Mesothelial cell of epicardium (in vitro differentiated cells): Measurements from ENCODE around the gene SEMA5A. TPM values are rescaled to one million over a fixed set of nuclear protein-coding genes. Genes with fewer than 3 reads are reported as not detected.

Experiments used
- DNase-seq, 2 experiments: peaks; one replicate each; pipeline ENCODE4 v3.0.0; 2021; ENCODE audit warnings: low spot score in 2 of 2; ENCODE audit not compliant: unreplicated experiment in 2 of 2
- H3K27ac Mint-ChIP-seq: 2 replicates; pipeline ENCODE4 v1.8.0; 2021; ENCODE audit warnings: mixed read lengths
- H3K27me3 Mint-ChIP-seq: 2 replicates; pipeline ENCODE4 v1.8.0; 2021; ENCODE audit warnings: low read depth, mixed read lengths
- H3K36me3 Mint-ChIP-seq: 2 replicates; pipeline ENCODE4 v1.8.0; 2021; ENCODE audit warnings: mixed read lengths
- H3K4me1 Mint-ChIP-seq: 2 replicates; pipeline ENCODE4 v1.8.0; 2021; ENCODE audit warnings: mixed read lengths
- H3K4me3 Mint-ChIP-seq: 2 replicates; pipeline ENCODE4 v1.8.0; 2021; ENCODE audit warnings: mild to moderate bottlenecking, moderate library complexity, mixed read lengths
- H3K9me3 Mint-ChIP-seq: 2 replicates; pipeline ENCODE4 v1.8.0; 2021; ENCODE audit warnings: mixed read lengths
- total RNA-seq: library from RNA; stranded (reverse); gene quantifications from 3 replicates; pipeline ENCODE4 v1.2.1, GENCODE V29; 2021
- TF ChIP-seq, protein P1 (sequence below): fragments of 200-600 bp; sonication (generic); IDR thresholded peaks from one replicate; pipeline ENCODE4 v1.5.0; 2021; ENCODE audit warnings: antibody characterized with exemption; ENCODE audit not compliant: unreplicated experiment

The SEMA5A gene
- total RNA-seq, 1 donor from 2014 or later = 26.7 TPM

DNA sequence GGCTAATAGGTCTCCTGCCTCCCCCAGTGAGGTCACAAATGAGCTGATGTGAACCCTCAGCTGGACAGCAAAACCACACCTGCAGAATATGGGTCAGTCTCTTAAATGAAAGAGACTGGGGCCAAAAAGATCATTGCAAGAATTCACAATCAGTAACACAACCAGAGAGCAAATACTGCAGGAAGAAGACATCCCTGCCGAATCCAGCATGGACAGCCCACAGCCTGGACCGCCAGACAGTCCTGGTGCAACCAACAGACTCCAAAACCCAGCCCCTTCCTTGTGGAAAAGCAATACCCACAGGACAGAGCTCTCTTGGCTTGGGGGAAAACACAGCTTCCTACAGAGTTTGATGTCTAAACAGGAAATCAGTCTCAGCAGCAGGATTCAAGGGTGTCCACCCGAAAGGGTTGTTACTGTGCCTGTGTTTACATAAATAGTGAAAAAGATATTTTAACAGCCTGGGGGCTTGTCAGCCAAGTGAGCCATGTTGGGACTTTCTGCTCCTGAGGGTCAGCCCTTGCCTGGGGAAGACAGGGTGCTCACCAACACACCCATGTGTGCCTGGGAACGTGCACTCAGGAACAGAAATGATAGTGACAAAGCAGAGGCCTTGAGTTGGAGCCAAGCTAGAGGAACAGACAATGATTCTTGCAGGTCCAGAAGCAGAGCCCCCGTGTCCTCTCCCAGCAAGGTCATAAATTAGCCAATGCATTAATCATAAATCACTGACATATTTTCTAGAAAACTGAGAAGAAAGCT is 106.2 kb downstream of the SEMA5A start:
- H3K27ac Mint-ChIP-seq = peak overlapping the region; percentile 39
- peaks cover 6% of the 10 kb centered on the region for H3K9me3 Mint-ChIP-seq
- DNase-seq = no peak
- H3K4me3 Mint-ChIP-seq = no peak overlapping the region
- peaks cover 27% of the 10 kb centered on the region for H3K4me1 Mint-ChIP-seq
- H3K36me3 Mint-ChIP-seq = peaks cover under 1% of the 10 kb centered on the region
- no peaks in the 10 kb centered on the region for H3K27me3 Mint-ChIP-seq
- TF ChIP-seq, protein P1, sequence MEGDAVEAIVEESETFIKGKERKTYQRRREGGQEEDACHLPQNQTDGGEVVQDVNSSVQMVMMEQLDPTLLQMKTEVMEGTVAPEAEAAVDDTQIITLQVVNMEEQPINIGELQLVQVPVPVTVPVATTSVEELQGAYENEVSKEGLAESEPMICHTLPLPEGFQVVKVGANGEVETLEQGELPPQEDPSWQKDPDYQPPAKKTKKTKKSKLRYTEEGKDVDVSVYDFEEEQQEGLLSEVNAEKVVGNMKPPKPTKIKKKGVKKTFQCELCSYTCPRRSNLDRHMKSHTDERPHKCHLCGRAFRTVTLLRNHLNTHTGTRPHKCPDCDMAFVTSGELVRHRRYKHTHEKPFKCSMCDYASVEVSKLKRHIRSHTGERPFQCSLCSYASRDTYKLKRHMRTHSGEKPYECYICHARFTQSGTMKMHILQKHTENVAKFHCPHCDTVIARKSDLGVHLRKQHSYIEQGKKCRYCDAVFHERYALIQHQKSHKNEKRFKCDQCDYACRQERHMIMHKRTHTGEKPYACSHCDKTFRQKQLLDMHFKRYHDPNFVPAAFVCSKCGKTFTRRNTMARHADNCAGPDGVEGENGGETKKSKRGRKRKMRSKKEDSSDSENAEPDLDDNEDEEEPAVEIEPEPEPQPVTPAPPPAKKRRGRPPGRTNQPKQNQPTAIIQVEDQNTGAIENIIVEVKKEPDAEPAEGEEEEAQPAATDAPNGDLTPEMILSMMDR = no peak

- no peak overlapping the region for H3K4me3 Mint-ChIP-seq
- TF ChIP-seq, protein P1 = no peak
- no peak for DNase-seq
- H3K27me3 Mint-ChIP-seq = no peaks in the 10 kb centered on the region
- H3K27ac Mint-ChIP-seq = no peak overlapping the region
- H3K4me1 Mint-ChIP-seq = peaks cover 27% of the 10 kb centered on the region
- H3K9me3 Mint-ChIP-seq = no peaks in the 10 kb centered on the region
- H3K36me3 Mint-ChIP-seq = no peaks in the 10 kb centered on the region
Measured at GRCh38 chr5:9438596-9439354, 107.1 kb downstream of the SEMA5A start.

- H3K4me3 Mint-ChIP-seq = no peak overlapping the region
- no peaks in the 10 kb centered on the region for H3K9me3 Mint-ChIP-seq
- H3K36me3 Mint-ChIP-seq = no peaks in the 10 kb centered on the region
- DNase-seq = no peak
- H3K27ac Mint-ChIP-seq = no peak overlapping the region
- TF ChIP-seq, protein P1 = no peak
- H3K27me3 Mint-ChIP-seq = no peaks in the 10 kb centered on the region
- peaks cover 27% of the 10 kb centered on the region for H3K4me1 Mint-ChIP-seq
Measured at GRCh38 chr5:9437741-9438240, 108.1 kb downstream of the SEMA5A start.

DNA sequence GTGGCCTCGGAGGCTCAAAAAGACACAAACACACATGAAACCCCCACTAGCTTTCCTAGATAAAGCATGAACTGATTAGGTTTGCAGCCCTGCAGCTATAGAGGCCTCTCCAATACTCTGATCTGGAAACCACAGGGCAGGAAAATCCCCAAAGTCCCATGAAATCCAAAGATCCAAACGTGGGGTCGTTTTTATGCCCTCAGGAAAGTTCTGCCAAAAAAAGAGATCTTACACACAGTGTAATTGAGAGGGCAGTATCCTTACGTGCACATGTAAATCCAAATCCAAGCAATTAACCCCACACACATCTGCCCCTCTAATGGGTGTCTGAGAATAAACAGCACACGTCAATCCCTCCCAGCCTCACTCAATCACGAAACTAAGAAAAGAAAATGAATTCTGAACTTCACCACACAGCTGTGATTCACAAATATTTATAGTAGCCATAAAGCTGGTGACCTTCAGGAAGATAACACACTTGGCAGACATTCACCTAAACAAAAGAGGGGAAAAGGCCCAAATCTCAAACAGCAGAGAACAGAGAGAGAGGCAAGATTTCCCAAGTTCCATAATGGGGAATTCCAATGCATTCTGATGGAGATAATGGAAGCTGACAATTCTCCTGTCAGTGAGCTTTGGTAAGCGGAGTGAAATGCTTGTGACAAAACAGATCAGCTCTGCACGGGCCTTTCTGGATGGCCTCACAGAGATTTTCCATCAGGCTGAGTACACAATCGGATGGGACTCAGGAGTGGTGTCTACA is 114.2 kb downstream of the SEMA5A start:
- no peak for DNase-seq
- no peaks in the 10 kb centered on the region for H3K9me3 Mint-ChIP-seq
- H3K27me3 Mint-ChIP-seq = no peaks in the 10 kb centered on the region
- peaks cover 12% of the 10 kb centered on the region for H3K4me1 Mint-ChIP-seq
- peak overlapping the region; percentile 47 for H3K27ac Mint-ChIP-seq
- H3K4me3 Mint-ChIP-seq = no peak overlapping the region
- H3K36me3 Mint-ChIP-seq = no peaks in the 10 kb centered on the region
- TF ChIP-seq, protein P1 = no peak

DNA sequence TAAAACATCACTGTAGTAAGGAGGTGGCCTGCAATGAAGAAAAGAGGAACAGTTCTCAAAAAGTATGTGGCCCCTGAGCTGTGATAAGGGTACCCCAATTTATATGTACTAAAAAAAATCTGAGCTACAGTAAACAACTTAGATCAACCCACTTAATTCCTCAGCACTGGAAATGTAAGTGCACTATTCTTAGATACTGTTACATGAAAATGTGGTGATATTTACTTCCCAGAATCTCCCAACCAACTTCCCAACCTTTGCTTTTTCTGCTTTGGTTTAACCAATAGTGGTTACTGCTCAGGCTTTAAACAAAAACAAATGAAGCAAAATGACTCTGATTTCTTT is 114.8 kb downstream of the SEMA5A start:
- Mint-ChIP-seq H3K27ac (peak overlapping the region; percentile 47), H3K4me3 (no peak overlapping the region)

More for the DNA sequence above, 114.8 kb downstream of the SEMA5A start:
- H3K36me3 Mint-ChIP-seq = no peaks in the 10 kb centered on the region
- DNase-seq = no peak
- H3K27me3 Mint-ChIP-seq = no peaks in the 10 kb centered on the region
- H3K9me3 Mint-ChIP-seq = no peaks in the 10 kb centered on the region
- peaks cover 12% of the 10 kb centered on the region for H3K4me1 Mint-ChIP-seq
- TF ChIP-seq, protein P1 = no peak
